Measurements from ENCODE around the gene MICAL3. TPM values are rescaled to one million over a fixed set of nuclear protein-coding genes. Genes with fewer than 3 reads are reported as not detected.

Gene MICAL3
- polyA plus RNA-seq, 1 donor from 2014 or later, result 28.1 TPM

GRCh38 chr22:17915676-17916075 is 108.7 kb downstream of the MICAL3 start:
- no peak overlapping the region for H3K4me3 ChIP-seq (ENCODE audit: low read length)
- no peak overlapping the region for H3K9ac ChIP-seq (ENCODE audit: low read length)
- no peak overlapping the region for H3K4me2 ChIP-seq (ENCODE audit: low read length)
- no peaks in the 10 kb centered on the region for H3K9me2 ChIP-seq (ENCODE audit: insufficient read depth, low read length)
- H3K27me3 ChIP-seq (ENCODE audit: insufficient read depth, low read depth, low read length), result no peaks in the 10 kb centered on the region
- peaks cover 4% of the 10 kb centered on the region for H3K36me3 ChIP-seq (ENCODE audit: insufficient read depth, low read length)
- H3F3A ChIP-seq (ENCODE audit: insufficient read depth, low read length, poor library complexity, severe bottlenecking), result no peaks in the 10 kb centered on the region
- no peak overlapping the region for H3K27ac ChIP-seq (ENCODE audit: low read length)
- no peaks in the 10 kb centered on the region for H4K20me1 ChIP-seq (ENCODE audit: insufficient read depth)
- H3K9me3 ChIP-seq (ENCODE audit: low read length), result no peaks in the 10 kb centered on the region
- H3K79me2 ChIP-seq (replicated peaks; ENCODE audit: insufficient read depth, low read length), result no peaks in the 10 kb centered on the region
- no peak overlapping the region for H2AFZ ChIP-seq (ENCODE audit: low read depth, low read length)
- TF ChIP-seq EP300 (conservative IDR thresholded peaks at IDR 0.05; ENCODE audit: poor library complexity, severe bottlenecking) (no peak), EZH2 (IDR thresholded peaks at IDR 0.05; ENCODE audit: borderline replicate concordance, insufficient read depth, low read length, poor library complexity, severe bottlenecking) (no peak), POLR2AphosphoS5 (IDR thresholded peaks at IDR 0.05) (no peak), CTCF (IDR thresholded peaks at IDR 0.05; ENCODE audit: poor library complexity, severe bottlenecking) (no peak), REST (IDR thresholded peaks at IDR 0.05; ENCODE audit: borderline replicate concordance) (no peak), RAD21 (conservative IDR thresholded peaks at IDR 0.05) (no peak), TAF1 (IDR thresholded peaks at IDR 0.05; ENCODE audit: low read depth) (no peak)

- Histone ChIP-seq H4K20me1 (ENCODE audit: insufficient read depth) (no peaks in the 10 kb centered on the region), H3K4me2 (ENCODE audit: low read length) (no peak overlapping the region)
Measured at GRCh38 chr22:17915188-17915587, 109.2 kb downstream of the MICAL3 start.

More at GRCh38 chr22:17915188-17915587, 109.2 kb downstream of the MICAL3 start:
- Histone ChIP-seq H3K36me3 (ENCODE audit: insufficient read depth, low read length) (peaks cover 4% of the 10 kb centered on the region), H3F3A (ENCODE audit: insufficient read depth, low read length, poor library complexity, severe bottlenecking) (no peaks in the 10 kb centered on the region), H3K4me3 (ENCODE audit: low read length) (no peak overlapping the region), H3K79me2 (replicated peaks; ENCODE audit: insufficient read depth, low read length) (no peaks in the 10 kb centered on the region), H3K27ac (ENCODE audit: low read length) (no peak overlapping the region), H3K27me3 (ENCODE audit: insufficient read depth, low read depth, low read length) (no peaks in the 10 kb centered on the region), H3K9me3 (ENCODE audit: low read length) (no peaks in the 10 kb centered on the region), H2AFZ (ENCODE audit: low read depth, low read length) (no peak overlapping the region), H3K9me2 (ENCODE audit: insufficient read depth, low read length) (no peaks in the 10 kb centered on the region), H3K9ac (ENCODE audit: low read length) (no peak overlapping the region)
- TF ChIP-seq REST (IDR thresholded peaks at IDR 0.05; ENCODE audit: borderline replicate concordance) (no peak), MXI1 (conservative IDR thresholded peaks at IDR 0.05; ENCODE audit: poor library complexity, severe bottlenecking) (no peak), RAD21 (conservative IDR thresholded peaks at IDR 0.05) (no peak), TAF1 (IDR thresholded peaks at IDR 0.05; ENCODE audit: low read depth) (no peak), CTCF (IDR thresholded peaks at IDR 0.05; ENCODE audit: poor library complexity, severe bottlenecking) (no peak), EZH2 (IDR thresholded peaks at IDR 0.05; ENCODE audit: borderline replicate concordance, insufficient read depth, low read length, poor library complexity, severe bottlenecking) (no peak), POLR2AphosphoS5 (IDR thresholded peaks at IDR 0.05) (no peak), EP300 (conservative IDR thresholded peaks at IDR 0.05; ENCODE audit: poor library complexity, severe bottlenecking) (no peak), SMC3 (conservative IDR thresholded peaks at IDR 0.05; ENCODE audit: poor library complexity) (no peak)

Measured in neural cell (in vitro differentiated cells).